ENCODE data around the gene CEACAM1. TPM values are rescaled to one million over a fixed set of nuclear protein-coding genes. Genes with fewer than 3 reads are reported as not detected.
"Not testable (repeated sequence)": the region's sequence is repeated elsewhere in the genome, so short reads cannot be mapped to it uniquely, and the experiment has no call there.

The CEACAM1 gene
- total RNA-seq, 1 donor from 2014 or later, result 0.39 TPM

DNA sequence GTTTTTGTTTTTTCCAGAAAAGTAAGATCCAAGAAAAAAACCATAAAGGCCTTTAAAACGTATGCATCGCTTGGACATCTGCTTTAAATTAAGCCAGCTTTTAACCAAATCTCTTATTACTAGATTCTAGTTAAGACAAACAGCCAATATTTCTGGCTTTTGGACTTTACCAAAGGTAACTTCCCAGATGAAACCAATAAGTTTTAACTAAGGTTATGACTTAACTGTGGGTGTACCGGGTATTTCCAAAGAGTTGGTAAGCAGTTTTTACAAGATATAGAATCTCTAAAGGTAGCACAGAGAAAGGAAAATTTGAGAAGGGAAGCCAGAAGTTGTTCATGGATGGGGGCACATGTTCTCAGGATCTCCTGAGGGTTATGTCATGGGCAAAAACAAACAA lies 34.0 kb downstream of the CEACAM1 start:
- Histone ChIP-seq H2AFZ (replicated peaks) (no peak overlapping the region), H3K4me1 (no peaks in the 10 kb centered on the region), H3K4me3 (no peak overlapping the region), H3K79me2 (ENCODE audit: low read depth) (no peaks in the 10 kb centered on the region), H3K27ac (no peak overlapping the region), H3K9me3 (ENCODE audit: low read depth) (no peaks in the 10 kb centered on the region), H3K36me3 (no peaks in the 10 kb centered on the region), H3F3A (ENCODE audit: low read depth) (no peaks in the 10 kb centered on the region), H3K9ac (no peak overlapping the region), H3K4me2 (no peak overlapping the region), H3K27me3 (no peaks in the 10 kb centered on the region), H4K20me1 (ENCODE audit: low read depth) (no peaks in the 10 kb centered on the region)
- H3K27ac Mint-ChIP-seq, result no peak overlapping the region
- H3K4me3 Mint-ChIP-seq, result no peak overlapping the region
- H3K27me3 Mint-ChIP-seq (ENCODE audit: insufficient read depth, low read depth), result no peaks in the 10 kb centered on the region
- no peaks in the 10 kb centered on the region for H3K36me3 Mint-ChIP-seq
- TF ChIP-seq EZH2phosphoT487 (IDR thresholded peaks at IDR 0.05) (no peak), EZH2 (IDR thresholded peaks at IDR 0.05) (no peak)
- TF ChIP-seq, protein P1, sequence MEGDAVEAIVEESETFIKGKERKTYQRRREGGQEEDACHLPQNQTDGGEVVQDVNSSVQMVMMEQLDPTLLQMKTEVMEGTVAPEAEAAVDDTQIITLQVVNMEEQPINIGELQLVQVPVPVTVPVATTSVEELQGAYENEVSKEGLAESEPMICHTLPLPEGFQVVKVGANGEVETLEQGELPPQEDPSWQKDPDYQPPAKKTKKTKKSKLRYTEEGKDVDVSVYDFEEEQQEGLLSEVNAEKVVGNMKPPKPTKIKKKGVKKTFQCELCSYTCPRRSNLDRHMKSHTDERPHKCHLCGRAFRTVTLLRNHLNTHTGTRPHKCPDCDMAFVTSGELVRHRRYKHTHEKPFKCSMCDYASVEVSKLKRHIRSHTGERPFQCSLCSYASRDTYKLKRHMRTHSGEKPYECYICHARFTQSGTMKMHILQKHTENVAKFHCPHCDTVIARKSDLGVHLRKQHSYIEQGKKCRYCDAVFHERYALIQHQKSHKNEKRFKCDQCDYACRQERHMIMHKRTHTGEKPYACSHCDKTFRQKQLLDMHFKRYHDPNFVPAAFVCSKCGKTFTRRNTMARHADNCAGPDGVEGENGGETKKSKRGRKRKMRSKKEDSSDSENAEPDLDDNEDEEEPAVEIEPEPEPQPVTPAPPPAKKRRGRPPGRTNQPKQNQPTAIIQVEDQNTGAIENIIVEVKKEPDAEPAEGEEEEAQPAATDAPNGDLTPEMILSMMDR (IDR thresholded peaks at IDR 0.05), result no peak
- peaks cover 33% of the 10 kb centered on the region for H3K4me1 Mint-ChIP-seq
- DNase-seq (ENCODE audit: low spot score), result no peak
- H3K9me3 Mint-ChIP-seq, result no peaks in the 10 kb centered on the region

DNA sequence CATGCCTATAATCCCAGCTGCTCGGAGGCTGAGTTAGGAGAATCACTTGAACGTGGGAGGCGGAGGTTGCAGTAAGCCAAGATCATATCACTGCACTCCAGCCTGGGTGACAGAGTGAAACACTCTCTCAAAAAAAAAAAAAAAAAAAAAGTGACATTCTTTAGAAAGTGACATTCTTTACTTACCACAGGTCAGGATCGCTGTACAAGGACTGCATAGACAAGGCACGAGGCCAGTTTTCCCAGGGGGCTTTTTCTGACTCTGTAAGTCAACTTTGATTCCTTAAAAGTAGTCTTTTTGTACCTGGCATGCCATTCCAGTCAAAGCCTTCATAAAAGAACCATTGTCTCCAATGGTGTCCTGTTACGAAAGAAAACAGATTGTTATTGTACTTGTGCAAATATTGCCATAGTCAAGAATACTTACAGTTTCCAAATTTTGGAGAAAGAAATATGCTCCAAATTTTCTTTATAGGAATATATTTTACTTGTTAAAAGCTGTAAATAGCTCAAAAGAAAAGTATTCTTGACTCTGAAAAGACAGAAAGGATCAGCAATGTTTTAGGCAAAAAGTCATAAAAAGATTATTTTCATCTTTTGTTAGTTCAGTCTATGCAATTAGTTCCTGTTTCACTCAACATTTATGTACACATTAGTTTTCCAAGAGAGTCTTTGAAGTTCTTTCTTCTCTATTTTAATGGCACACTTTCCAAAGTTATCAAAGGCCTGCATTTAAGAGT lies 39.3 kb downstream of the CEACAM1 start:
- Mint-ChIP-seq H3K27me3 (ENCODE audit: insufficient read depth, low read depth) (peaks cover 4% of the 10 kb centered on the region), H3K36me3 (no peaks in the 10 kb centered on the region), H3K27ac (no peak overlapping the region)

DNA sequence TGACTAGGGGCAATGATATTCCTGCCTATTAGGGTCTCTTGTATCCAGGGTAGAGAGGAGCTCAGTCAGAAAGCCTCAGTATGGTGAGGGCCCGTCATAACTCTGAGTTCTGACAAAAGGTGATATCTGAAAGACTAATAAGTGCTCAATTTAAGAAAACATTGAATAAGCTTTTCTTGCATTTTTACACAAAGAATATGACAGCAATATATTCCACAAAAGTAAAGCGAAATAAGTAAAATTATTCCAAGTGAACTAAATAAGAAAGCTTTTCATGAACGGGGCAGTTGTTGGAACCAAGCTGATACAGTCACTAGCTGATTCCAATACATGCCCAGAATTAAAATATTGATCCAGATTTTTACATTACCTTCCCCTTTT lies 40.5 kb downstream of the CEACAM1 start:
- Histone ChIP-seq H3K36me3 (no peaks in the 10 kb centered on the region), H3K27me3 (no peaks in the 10 kb centered on the region), H2AFZ (replicated peaks) (no peak overlapping the region), H3K9ac (no peak overlapping the region), H3K9me3 (ENCODE audit: low read depth) (no peaks in the 10 kb centered on the region), H3F3A (ENCODE audit: low read depth) (no peaks in the 10 kb centered on the region), H3K4me2 (no peak overlapping the region), H3K4me3 (no peak overlapping the region), H4K20me1 (ENCODE audit: low read depth) (no peaks in the 10 kb centered on the region), H3K27ac (no peak overlapping the region), H3K79me2 (ENCODE audit: low read depth) (no peaks in the 10 kb centered on the region), H3K4me1 (peaks cover 7% of the 10 kb centered on the region)
- DNase-seq (ENCODE audit: low spot score), result no peak
- Mint-ChIP-seq H3K9me3 (no peaks in the 10 kb centered on the region), H3K27ac (no peak overlapping the region), H3K27me3 (ENCODE audit: insufficient read depth, low read depth) (peaks cover 4% of the 10 kb centered on the region), H3K4me1 (peaks cover 4% of the 10 kb centered on the region), H3K36me3 (no peaks in the 10 kb centered on the region), H3K4me3 (no peak overlapping the region)
- TF ChIP-seq, protein P1 (IDR thresholded peaks at IDR 0.05), result no peak
- TF ChIP-seq EZH2phosphoT487 (IDR thresholded peaks at IDR 0.05) (no peak), EZH2 (IDR thresholded peaks at IDR 0.05) (no peak)

More for the DNA sequence above, 39.3 kb downstream of the CEACAM1 start:
- Histone ChIP-seq H3K9ac (no peak overlapping the region), H3K79me2 (ENCODE audit: low read depth) (no peaks in the 10 kb centered on the region), H3K4me1 (peaks cover 7% of the 10 kb centered on the region), H3K4me2 (no peak overlapping the region), H3K27me3 (no peaks in the 10 kb centered on the region), H3K27ac (no peak overlapping the region), H3K9me3 (ENCODE audit: low read depth) (no peaks in the 10 kb centered on the region), H3K36me3 (no peaks in the 10 kb centered on the region), H3F3A (ENCODE audit: low read depth) (no peaks in the 10 kb centered on the region), H2AFZ (replicated peaks) (no peak overlapping the region), H4K20me1 (ENCODE audit: low read depth) (no peaks in the 10 kb centered on the region), H3K4me3 (no peak overlapping the region)
- no peaks in the 10 kb centered on the region for H3K9me3 Mint-ChIP-seq
- H3K4me1 Mint-ChIP-seq, result peaks cover 3% of the 10 kb centered on the region
- no peak for TF ChIP-seq EZH2 (IDR thresholded peaks at IDR 0.05)
- DNase-seq (ENCODE audit: low spot score), result peak; percentile 20
- H3K4me3 Mint-ChIP-seq, result no peak overlapping the region

DNA sequence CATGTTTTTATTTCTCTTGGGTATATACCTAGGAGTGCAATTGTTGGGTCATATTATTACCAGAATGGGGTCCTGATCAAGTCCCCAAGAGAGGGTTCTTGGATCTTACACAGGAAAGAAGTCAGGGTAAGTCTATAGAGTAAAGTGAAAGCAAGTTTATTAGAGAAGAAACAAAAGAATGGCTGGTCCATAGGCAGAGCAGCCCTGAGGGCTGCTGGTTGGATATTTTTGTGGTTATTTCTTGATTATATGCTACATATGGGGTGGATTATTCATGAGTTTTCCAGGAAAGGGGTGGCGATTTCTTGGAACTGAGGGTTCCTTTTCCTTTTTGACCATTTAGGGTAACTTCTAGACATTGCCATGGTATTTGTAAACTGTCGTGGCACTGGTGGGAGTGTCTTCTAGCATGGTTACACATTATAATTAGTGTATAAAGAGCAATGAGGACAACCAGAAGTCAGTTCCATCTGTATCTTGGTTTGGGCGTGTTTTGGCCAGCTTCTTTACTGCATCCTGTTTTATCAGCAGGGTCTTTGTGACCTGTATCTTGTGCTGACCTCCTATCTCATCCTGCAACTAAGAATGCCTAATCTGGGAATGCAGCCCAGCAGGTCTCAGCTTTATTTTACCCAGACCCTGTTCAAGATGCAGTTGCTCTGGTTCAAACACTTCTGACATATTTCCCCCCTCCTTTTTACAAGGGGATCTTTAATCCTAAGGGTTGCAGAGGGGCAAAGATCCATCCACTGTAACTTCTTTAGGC lies 41.1 kb downstream of the CEACAM1 start:
- Histone ChIP-seq H3K9ac (no peak overlapping the region), H3K9me3 (ENCODE audit: low read depth) (no peaks in the 10 kb centered on the region), H4K20me1 (ENCODE audit: low read depth) (no peaks in the 10 kb centered on the region), H3K4me3 (no peak overlapping the region), H3K27ac (no peak overlapping the region), H3K27me3 (no peaks in the 10 kb centered on the region), H2AFZ (replicated peaks) (no peak overlapping the region), H3K79me2 (ENCODE audit: low read depth) (no peaks in the 10 kb centered on the region), H3K4me1 (peaks cover 7% of the 10 kb centered on the region), H3F3A (ENCODE audit: low read depth) (no peaks in the 10 kb centered on the region), H3K36me3 (no peaks in the 10 kb centered on the region), H3K4me2 (no peak overlapping the region)
- no peak overlapping the region for H3K27ac Mint-ChIP-seq
- H3K4me1 Mint-ChIP-seq, result peaks cover 4% of the 10 kb centered on the region
- H3K4me3 Mint-ChIP-seq, result no peak overlapping the region
- TF ChIP-seq EZH2 (IDR thresholded peaks at IDR 0.05), result no peak
- DNase-seq (ENCODE audit: low spot score), result no peak
- peaks cover 4% of the 10 kb centered on the region for H3K27me3 Mint-ChIP-seq (ENCODE audit: insufficient read depth, low read depth)
- H3K9me3 Mint-ChIP-seq, result no peaks in the 10 kb centered on the region
- no peaks in the 10 kb centered on the region for H3K36me3 Mint-ChIP-seq

DNA sequence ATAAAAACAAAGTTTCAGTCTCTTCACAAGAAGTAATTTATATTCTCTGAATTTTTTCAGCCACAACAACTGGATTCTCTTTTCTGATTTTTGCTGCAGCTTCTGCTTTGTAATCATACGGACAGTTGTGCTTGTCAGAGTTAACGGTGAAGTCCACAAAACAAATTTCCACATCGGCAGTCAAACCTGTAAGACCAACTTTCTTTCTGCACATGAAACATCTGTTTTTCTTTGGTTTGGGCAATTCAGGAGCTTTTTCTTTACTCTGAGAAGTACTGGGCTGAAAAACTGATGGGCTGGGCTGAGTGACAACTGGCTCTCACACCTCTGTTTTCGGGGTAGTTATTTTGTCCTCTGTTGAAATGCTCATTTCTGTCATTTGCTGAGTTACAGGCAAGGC lies 43.2 kb downstream of the CEACAM1 start:
- not testable (repeated sequence) for H3K4me2 ChIP-seq; H3K9me3 ChIP-seq (ENCODE audit: low read depth); H4K20me1 ChIP-seq (ENCODE audit: low read depth); H3K36me3 ChIP-seq; H3K27me3 Mint-ChIP-seq (ENCODE audit: insufficient read depth, low read depth); H3K4me3 Mint-ChIP-seq; DNase-seq (ENCODE audit: low spot score); H3K79me2 ChIP-seq (ENCODE audit: low read depth); H3K4me1 ChIP-seq; H3K4me3 ChIP-seq; H3K9ac ChIP-seq; H2AFZ ChIP-seq (replicated peaks); H3K27me3 ChIP-seq; H3F3A ChIP-seq (ENCODE audit: low read depth); H3K36me3 Mint-ChIP-seq; H3K27ac ChIP-seq; H3K9me3 Mint-ChIP-seq; H3K4me1 Mint-ChIP-seq
- H3K27ac Mint-ChIP-seq, result peak overlapping the region; percentile 46

Measured in neural progenitor cell (in vitro differentiated cells).